Liver (tissue), 9 donors: ENCODE measurements around the gene ZNF280D. TPM values are rescaled to one million over a fixed set of nuclear protein-coding genes. Genes with fewer than 3 reads are reported as not detected.

Source experiments
- DNase-seq: peaks from one replicate; pipeline ENCODE4 v3.0.0-alpha.2; 2017; ENCODE audit warnings: low spot score
- H3K27ac ChIP-seq, 2 donors: one replicate each; pipeline ENCODE4 v1.7.0; 2013; ENCODE audit warnings: inconsistent platforms in 2 of 2, low read length in 2 of 2, control low read depth in 1 of 2, low read depth in 1 of 2, mild to moderate bottlenecking in 1 of 2
- H3K27me3 ChIP-seq, 4 donors: one replicate each; pipeline versions ENCODE4 v1.6.1 to v1.7.0; 2013; ENCODE audit warnings: low read length in 3 of 4, inconsistent platforms in 1 of 4, mild to moderate bottlenecking in 1 of 4, moderate library complexity in 1 of 4; ENCODE audit not compliant: control insufficient read depth in 4 of 4, insufficient read depth in 4 of 4
- H3K36me3 ChIP-seq, 4 donors: one replicate each; pipeline versions ENCODE4 v1.6.1 to v1.7.0; 2013; ENCODE audit warnings: low read length in 3 of 4, mild to moderate bottlenecking in 3 of 4, low read depth in 1 of 4, moderate library complexity in 1 of 4; ENCODE audit not compliant: control insufficient read depth in 4 of 4, insufficient read depth in 3 of 4
- H3K4me1 ChIP-seq, 4 donors: one replicate each; pipeline versions ENCODE4 v1.6.1 to v1.7.0; 2013; ENCODE audit warnings: low read length in 3 of 4, mild to moderate bottlenecking in 3 of 4, moderate library complexity in 1 of 4; ENCODE audit not compliant: control insufficient read depth in 4 of 4, insufficient read depth in 4 of 4
- H3K4me3 ChIP-seq, 3 donors: one replicate each; pipeline versions ENCODE4 v1.6.1 to v1.7.0; 2013; ENCODE audit warnings: low read length in 3 of 3, control low read depth in 1 of 3, low read depth in 1 of 3, mild to moderate bottlenecking in 1 of 3
- H3K9ac ChIP-seq, 2 donors: one replicate each; pipeline ENCODE4 v1.7.0; 2013; ENCODE audit warnings: low read length in 2 of 2, mild to moderate bottlenecking in 2 of 2, moderate library complexity in 2 of 2, control low read depth in 1 of 2, low read depth in 1 of 2
- H3K9me3 ChIP-seq, 4 donors: one replicate each; pipeline versions ENCODE4 v1.6.1 to v1.7.0; 2013; ENCODE audit warnings: low read length in 3 of 4; ENCODE audit not compliant: control insufficient read depth in 4 of 4
- ATF3 ChIP-seq: IDR thresholded peaks from 2 replicates; pipeline ENCODE4 v1.6.1; 2016; ENCODE audit warnings: antibody characterized with exemption
- CTCF ChIP-seq: fragments of 150-350 bp; IDR thresholded peaks from 2 replicates; pipeline ENCODE4 v1.5.1; 2017; ENCODE audit warnings: improper control_type of control experiment, low read depth, low read length; ENCODE audit not compliant: missing input control
- EGR1 ChIP-seq, 2 donors: IDR thresholded peaks; 2 replicates each; pipeline ENCODE4 v1.6.1; 2016 to 2018; ENCODE audit warnings: antibody characterized with exemption in 2 of 2, low read depth in 2 of 2
- FOXA1 ChIP-seq: IDR thresholded peaks from 2 replicates; pipeline ENCODE4 v1.6.1; 2016; ENCODE audit warnings: antibody characterized with exemption
- FOXA2 ChIP-seq: IDR thresholded peaks from 2 replicates; pipeline ENCODE4 v1.6.1; 2016; ENCODE audit warnings: antibody characterized with exemption
- GABPA ChIP-seq, 2 donors: IDR thresholded peaks in 1 of 2; conservative IDR thresholded peaks in 1 of 2; 2 replicates each; pipeline ENCODE4 v1.6.1; 2016; ENCODE audit warnings: antibody characterized with exemption in 2 of 2, mild to moderate bottlenecking in 1 of 2, moderate library complexity in 1 of 2
- HNF4A ChIP-seq, 2 donors: conservative IDR thresholded peaks; 2 replicates each; pipeline ENCODE4 v1.6.1; 2016; ENCODE audit warnings: antibody characterized with exemption in 2 of 2, mild to moderate bottlenecking in 2 of 2
- HNF4G ChIP-seq: IDR thresholded peaks from 2 replicates; pipeline ENCODE4 v1.6.1; 2016; ENCODE audit warnings: antibody characterized with exemption
- JUND ChIP-seq, 2 donors: IDR thresholded peaks; 2 replicates each; pipeline ENCODE4 v1.6.1; 2016; ENCODE audit warnings: antibody characterized with exemption in 2 of 2
- MAX ChIP-seq: IDR thresholded peaks from 2 replicates; pipeline ENCODE4 v1.6.1; 2016; ENCODE audit warnings: antibody characterized with exemption
- NR2F2 ChIP-seq: IDR thresholded peaks from 2 replicates; pipeline ENCODE4 v1.6.1; 2016; ENCODE audit warnings: antibody characterized with exemption
- REST ChIP-seq: IDR thresholded peaks from 2 replicates; pipeline ENCODE4 v1.6.1; 2016; ENCODE audit warnings: antibody characterized with exemption, mild to moderate bottlenecking
- RXRA ChIP-seq, 2 donors: IDR thresholded peaks; 2 replicates each; pipeline ENCODE4 v1.6.1; 2017 to 2018; ENCODE audit warnings: antibody characterized with exemption in 2 of 2, mild to moderate bottlenecking in 1 of 2
- SP1 ChIP-seq: IDR thresholded peaks from 2 replicates; pipeline ENCODE4 v1.6.1; 2018; ENCODE audit warnings: antibody characterized with exemption, mild to moderate bottlenecking
- YY1 ChIP-seq: IDR thresholded peaks from 2 replicates; pipeline ENCODE4 v1.6.1; 2016; ENCODE audit warnings: antibody characterized with exemption, mild to moderate bottlenecking
- WGBS: extraction: QIAGEN DNeasy Blood & Tissue Kit; methylation state at CpG from one replicate; pipeline ENCODE4 v1.1.7; 2013; 5-methylcytosine and 5-hydroxymethylcytosine counted together
- polyA plus RNA-seq, 2 donors: library from polyadenylated mRNA; stranded (reverse) in 1 of 2; unstranded in 1 of 2; fragments of 200-250 nt in 1 of 2; fragments of >200 nt in 1 of 2; fragmentation: Nextera tagmentation in 1 of 2; extraction: Ambion mirVana in 1 of 2; gene quantifications; one replicate each; pipeline versions ENCODE4 v1.2.1 to v1.2.3, GENCODE V29; 2013 to 2015
- total RNA-seq, 2 donors: library from RNA; depleted of rRNA; stranded (reverse); fragments of >200 nt; gene quantifications; one replicate each; pipeline ENCODE4 v1.2.3, GENCODE V29; 2014
- donor health status: healthy.
- donor health status: healthy.
- donor health status: healthy.
- donor health status: healthy.
- donor health status: healthy.

ZNF280D gene
- total and polyA plus RNA-seq, 4 donors: 5.2 to 32.6 (median 18.9) TPM

GRCh38 chr15:56759450-56759845, 26.1 kb upstream of the ZNF280D start:
- no peak overlapping the region for H3K9ac ChIP-seq
- H3K36me3 ChIP-seq: no peaks in the 10 kb centered on the region
- H3K27ac ChIP-seq: no peak overlapping the region
- no peak for DNase-seq
- no peaks in the 10 kb centered on the region for H3K27me3 ChIP-seq
- H3K4me1 ChIP-seq: no peaks in the 10 kb centered on the region
- H3K4me3 ChIP-seq: no peak overlapping the region
- TF ChIP-seq HNF4A (conservative IDR thresholded peaks at IDR 0.05): no peak
- no peaks in the 10 kb centered on the region for H3K9me3 ChIP-seq
- WGBS: 82% methylated on average over 4 of the region's 5 CpGs

- Histone ChIP-seq H3K9me3 (no peaks in the 10 kb centered on the region), H3K4me1 (no peaks in the 10 kb centered on the region), H3K27me3 (no peaks in the 10 kb centered on the region), H3K9ac (no peak overlapping the region), H3K27ac (no peak overlapping the region), H3K4me3 (no peak overlapping the region), H3K36me3 (no peaks in the 10 kb centered on the region)
- WGBS: 95% methylated on average over 2 of the region's 2 CpGs
- no peak for DNase-seq
- TF ChIP-seq SP1 (no peak), GABPA (IDR thresholded peaks at IDR 0.05 in 1 of 2, conservative IDR thresholded peaks at IDR 0.05 in 1 of 2) (no peak), ATF3 (no peak), NR2F2 (no peak), JUND (IDR thresholded peaks at IDR 0.05) (no peak), RXRA (IDR thresholded peaks at IDR 0.05) (no peak), HNF4G (no peak), YY1 (no peak), HNF4A (conservative IDR thresholded peaks at IDR 0.05) (no peak), MAX (no peak), REST (no peak), FOXA2 (no peak), CTCF (no peak), FOXA1 (no peak), EGR1 (IDR thresholded peaks at IDR 0.05; ENCODE audit: low read depth in 2 of 2) (no peak)
These were observed 25.6 kb upstream of the ZNF280D start for GRCh38 chr15:56758770-56759449.
